Effector memory CD4-positive, alpha-beta T cell (primary cell): Measurements from ENCODE around the gene RHBDL1.

Experiments used
- DNase-seq, 3 donors: peaks; one replicate each; pipeline ENCODE4 v3.0.0-alpha.2; 2020
- H3K27ac ChIP-seq: 2 replicates; pipeline ENCODE4 v1.7.0; 2013; ENCODE audit warnings: mild to moderate bottlenecking, low read length, moderate library complexity; ENCODE audit not compliant: insufficient read depth, poor library complexity, severe bottlenecking
- H3K27me3 ChIP-seq: replicated peaks from 2 replicates; pipeline ENCODE4 v1.7.0; 2013; ENCODE audit warnings: mild to moderate bottlenecking, low read length; ENCODE audit not compliant: insufficient read depth, control insufficient read depth, poor library complexity, severe bottlenecking
- H3K36me3 ChIP-seq: 2 replicates; pipeline ENCODE4 v1.7.0; 2013; ENCODE audit warnings: mild to moderate bottlenecking, low read length, moderate library complexity; ENCODE audit not compliant: control insufficient read depth, insufficient read depth
- H3K4me1 ChIP-seq: 2 replicates; pipeline ENCODE4 v1.7.0; 2013; ENCODE audit warnings: low read length, mild to moderate bottlenecking; ENCODE audit not compliant: control insufficient read depth, insufficient read depth, poor library complexity, severe bottlenecking
- H3K4me3 ChIP-seq: 2 replicates; pipeline ENCODE4 v1.7.0; 2013; ENCODE audit warnings: low read length, low read depth, mild to moderate bottlenecking; ENCODE audit not compliant: insufficient read depth, poor library complexity, severe bottlenecking
- H3K9me3 ChIP-seq: 2 replicates; pipeline ENCODE4 v1.7.0; 2013; ENCODE audit warnings: mild to moderate bottlenecking, low read length, moderate library complexity; ENCODE audit not compliant: control insufficient read depth

Gene RHBDL1

GRCh38 chr16:658679-659571 is 16.5 kb upstream of the RHBDL1 start:
- Histone ChIP-seq H3K4me3 (no peak overlapping the region), H3K27me3 (no peaks in the 10 kb centered on the region), H3K36me3 (no peaks in the 10 kb centered on the region), H3K27ac (no peak overlapping the region), H3K9me3 (no peaks in the 10 kb centered on the region), H3K4me1 (no peaks in the 10 kb centered on the region)
- no peak for DNase-seq

- no peaks in the 10 kb centered on the region for H3K27me3 ChIP-seq
- no peak for DNase-seq
- no peak overlapping the region for H3K27ac ChIP-seq
- H3K4me1 ChIP-seq, result no peaks in the 10 kb centered on the region
- no peak overlapping the region for H3K4me3 ChIP-seq
- no peaks in the 10 kb centered on the region for H3K36me3 ChIP-seq
- H3K9me3 ChIP-seq, result no peaks in the 10 kb centered on the region
These were observed 15.9 kb upstream of the RHBDL1 start for GRCh38 chr16:659618-660017.

- no peaks in the 10 kb centered on the region for H3K9me3 ChIP-seq
- H3K4me3 ChIP-seq, result no peak overlapping the region
- no peaks in the 10 kb centered on the region for H3K4me1 ChIP-seq
- H3K27ac ChIP-seq, result no peak overlapping the region
- no peaks in the 10 kb centered on the region for H3K27me3 ChIP-seq
- no peak for DNase-seq
- no peaks in the 10 kb centered on the region for H3K36me3 ChIP-seq
These were observed 15.4 kb upstream of the RHBDL1 start for GRCh38 chr16:660132-660458.

- Histone ChIP-seq H3K4me3 (no peak overlapping the region), H3K4me1 (no peaks in the 10 kb centered on the region)
These were observed 14.8 kb upstream of the RHBDL1 start for GRCh38 chr16:660459-661183.

GRCh38 chr16:661184-661821 is 14.2 kb upstream of the RHBDL1 start:
- no peak for DNase-seq
- no peaks in the 10 kb centered on the region for H3K9me3 ChIP-seq
- H3K27me3 ChIP-seq, result no peaks in the 10 kb centered on the region
- H3K4me1 ChIP-seq, result no peaks in the 10 kb centered on the region
- no peaks in the 10 kb centered on the region for H3K36me3 ChIP-seq
- no peak overlapping the region for H3K27ac ChIP-seq
- no peak overlapping the region for H3K4me3 ChIP-seq

More at GRCh38 chr16:660459-661183, 14.8 kb upstream of the RHBDL1 start:
- Histone ChIP-seq H3K9me3 (no peaks in the 10 kb centered on the region), H3K27me3 (no peaks in the 10 kb centered on the region), H3K36me3 (no peaks in the 10 kb centered on the region), H3K27ac (no peak overlapping the region)
- peak; percentile 44 to 64 (median 56) for DNase-seq

- Histone ChIP-seq H3K9me3 (no peaks in the 10 kb centered on the region), H3K36me3 (no peaks in the 10 kb centered on the region), H3K27ac (no peak overlapping the region), H3K4me3 (no peak overlapping the region), H3K27me3 (no peaks in the 10 kb centered on the region), H3K4me1 (peaks cover 4% of the 10 kb centered on the region)
- no peak for DNase-seq
These were observed 13.4 kb upstream of the RHBDL1 start for GRCh38 chr16:662095-662494.

GRCh38 chr16:662597-662996 is 12.9 kb upstream of the RHBDL1 start:
- no peaks in the 10 kb centered on the region for H3K27me3 ChIP-seq
- no peak overlapping the region for H3K4me3 ChIP-seq
- DNase-seq, result no peak
- H3K27ac ChIP-seq, result no peak overlapping the region
- no peaks in the 10 kb centered on the region for H3K9me3 ChIP-seq
- H3K4me1 ChIP-seq, result peaks cover 9% of the 10 kb centered on the region
- no peaks in the 10 kb centered on the region for H3K36me3 ChIP-seq

GRCh38 chr16:666572-666971 is 8.9 kb upstream of the RHBDL1 start:
- no peaks in the 10 kb centered on the region for H3K27me3 ChIP-seq
- H3K4me3 ChIP-seq, result no peak overlapping the region
- H3K27ac ChIP-seq, result no peak overlapping the region
- H3K9me3 ChIP-seq, result no peaks in the 10 kb centered on the region
- DNase-seq, result no peak
- peaks cover 19% of the 10 kb centered on the region for H3K4me1 ChIP-seq
- peaks cover 25% of the 10 kb centered on the region for H3K36me3 ChIP-seq

- Histone ChIP-seq H3K36me3 (peaks cover 32% of the 10 kb centered on the region), H3K4me3 (peak overlapping the region; percentile 80), H3K4me1 (peaks cover 19% of the 10 kb centered on the region), H3K27me3 (no peaks in the 10 kb centered on the region), H3K9me3 (no peaks in the 10 kb centered on the region), H3K27ac (peak overlapping the region; percentile 78)
- no peak for DNase-seq
These were observed 8.2 kb upstream of the RHBDL1 start for GRCh38 chr16:667113-667779.
